Fibroblast of villous mesenchyme (primary cell): ENCODE results near the gene PIK3R5. TPM values are rescaled to one million over a fixed set of nuclear protein-coding genes. Genes with fewer than 3 reads are reported as not detected.

Source experiments
- DNase-seq: peaks from one replicate; pipeline ENCODE4 v3.0.0-alpha.2; 2010; ENCODE audit warnings: low read depth
- H3K4me3 ChIP-seq: 2 replicates; pipeline ENCODE4 v1.5.1; 2011; ENCODE audit warnings: low read depth, mild to moderate bottlenecking, low read length
- total RNA-seq: library from RNA; depleted of rRNA; stranded (reverse); fragments of >200 nt; gene quantifications from 2 replicates; pipeline ENCODE4 v1.2.3, GENCODE V29; 2012
- TF ChIP-seq, protein P1 (sequence below): IDR thresholded peaks from 2 replicates; pipeline ENCODE4 v1.5.1; 2012; ENCODE audit warnings: low read depth, mild to moderate bottlenecking, low read length; ENCODE audit not compliant: insufficient read depth

PIK3R5 gene
- total RNA-seq, 1 donor: not detected

- H3K4me3 ChIP-seq: peak overlapping the region; percentile 18
- DNase-seq: no peak
- TF ChIP-seq, protein P1, sequence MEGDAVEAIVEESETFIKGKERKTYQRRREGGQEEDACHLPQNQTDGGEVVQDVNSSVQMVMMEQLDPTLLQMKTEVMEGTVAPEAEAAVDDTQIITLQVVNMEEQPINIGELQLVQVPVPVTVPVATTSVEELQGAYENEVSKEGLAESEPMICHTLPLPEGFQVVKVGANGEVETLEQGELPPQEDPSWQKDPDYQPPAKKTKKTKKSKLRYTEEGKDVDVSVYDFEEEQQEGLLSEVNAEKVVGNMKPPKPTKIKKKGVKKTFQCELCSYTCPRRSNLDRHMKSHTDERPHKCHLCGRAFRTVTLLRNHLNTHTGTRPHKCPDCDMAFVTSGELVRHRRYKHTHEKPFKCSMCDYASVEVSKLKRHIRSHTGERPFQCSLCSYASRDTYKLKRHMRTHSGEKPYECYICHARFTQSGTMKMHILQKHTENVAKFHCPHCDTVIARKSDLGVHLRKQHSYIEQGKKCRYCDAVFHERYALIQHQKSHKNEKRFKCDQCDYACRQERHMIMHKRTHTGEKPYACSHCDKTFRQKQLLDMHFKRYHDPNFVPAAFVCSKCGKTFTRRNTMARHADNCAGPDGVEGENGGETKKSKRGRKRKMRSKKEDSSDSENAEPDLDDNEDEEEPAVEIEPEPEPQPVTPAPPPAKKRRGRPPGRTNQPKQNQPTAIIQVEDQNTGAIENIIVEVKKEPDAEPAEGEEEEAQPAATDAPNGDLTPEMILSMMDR: no peak
These were observed 71.3 kb downstream of the PIK3R5 start for GRCh38 chr17:8894202-8894671.

DNA sequence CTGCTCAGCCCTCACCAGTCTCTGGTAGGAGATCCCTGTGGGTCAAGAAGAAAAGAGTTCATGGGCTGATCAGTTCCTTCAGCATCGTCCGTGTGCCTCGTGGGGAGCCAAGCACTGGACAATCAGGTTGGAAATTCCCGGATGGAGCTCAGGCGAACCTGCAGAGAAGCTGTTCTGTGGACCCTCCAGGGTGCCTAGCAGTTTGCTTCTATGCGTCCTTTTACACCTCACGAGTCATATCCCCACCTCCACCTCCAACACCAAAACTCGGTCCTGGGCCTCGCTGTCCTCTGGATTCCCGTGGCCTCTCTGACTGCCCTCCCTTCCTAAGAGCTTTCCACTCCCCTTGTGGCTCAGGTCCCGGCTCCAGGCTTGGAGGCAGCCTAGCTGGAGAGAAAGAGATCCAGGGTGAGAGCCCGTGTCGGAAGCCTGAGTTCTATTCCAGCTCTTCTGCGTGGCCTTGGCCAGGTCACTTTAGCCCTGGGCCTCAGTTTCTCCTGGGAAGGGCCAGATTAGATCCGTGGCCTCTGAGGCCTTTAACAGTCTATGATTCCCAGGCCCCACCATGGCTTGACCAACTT is 71.8 kb downstream of the PIK3R5 start:
- TF ChIP-seq, protein P1: no peak
- no peak for DNase-seq
- no peak overlapping the region for H3K4me3 ChIP-seq

DNA sequence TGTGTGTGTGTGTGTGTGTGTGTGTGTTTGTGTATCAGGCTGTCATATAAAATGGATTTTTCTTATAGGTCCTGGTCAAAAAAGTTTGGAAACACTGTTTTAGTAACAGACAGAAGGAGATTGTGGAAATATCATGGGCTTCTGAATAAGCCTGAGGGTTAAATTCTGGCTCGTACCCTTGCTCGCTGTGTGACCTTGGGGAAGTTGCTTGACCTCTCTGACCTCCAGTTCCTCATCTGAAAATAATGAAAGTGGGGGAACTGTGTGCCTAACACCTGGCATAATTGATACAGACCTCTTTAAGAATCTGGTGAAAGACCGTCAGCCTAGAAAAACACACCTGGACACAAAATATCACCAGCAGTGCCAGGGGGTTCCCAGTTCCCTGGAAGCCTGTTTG is 72.4 kb downstream of the PIK3R5 start:
- TF ChIP-seq, protein P1: no peak
- no peak for DNase-seq
- no peak overlapping the region for H3K4me3 ChIP-seq

GRCh38 chr17:8892338-8892690 is 73.2 kb downstream of the PIK3R5 start:
- TF ChIP-seq, protein P1: no peak
- DNase-seq: no peak
- no peak overlapping the region for H3K4me3 ChIP-seq

DNA sequence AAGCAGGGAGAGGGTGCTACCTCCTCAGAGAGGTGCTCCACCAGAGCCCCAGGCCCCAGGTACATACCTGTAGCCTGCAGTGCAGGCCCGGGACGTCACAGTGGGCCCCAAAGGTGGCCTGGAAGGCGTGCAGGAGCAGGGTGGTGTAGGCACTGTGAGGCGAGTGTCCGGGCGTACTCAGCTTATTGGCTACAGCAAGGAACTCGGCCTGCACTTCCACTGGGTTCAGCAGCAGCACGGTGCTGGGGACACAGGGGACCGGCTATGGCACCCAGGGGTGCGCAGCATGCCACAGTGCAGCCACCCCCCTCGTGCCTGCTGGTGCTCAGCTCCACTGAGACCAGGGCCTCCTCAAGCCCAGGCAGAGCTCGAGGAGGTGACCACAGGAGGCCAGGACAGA is 74.8 kb downstream of the PIK3R5 start:
- TF ChIP-seq, protein P1: no peak
- no peak for DNase-seq
- no peak overlapping the region for H3K4me3 ChIP-seq

- no peak for DNase-seq
- TF ChIP-seq, protein P1: no peak
- no peak overlapping the region for H3K4me3 ChIP-seq
These were observed 75.9 kb downstream of the PIK3R5 start for GRCh38 chr17:8889458-8890210.
